GM10248 (cell line): Measurements from ENCODE around the gene SETMAR.

Experiments
- CTCF ChIA-PET: fragments of 300-600 bp; sonication (Branson Sonifier 250); formaldehyde crosslinking; extraction: SDS; loops from one replicate; lab custom pipeline; 2021; ENCODE audit warnings: antibody characterized with exemption; lab: Yijun Ruan, JAX
- POLR2A ChIA-PET: fragments of 350-650 bp; sonication (Branson Sonifier 250); formaldehyde crosslinking; extraction: SDS; loops from one replicate; lab custom pipeline; 2020; ENCODE audit warnings: antibody characterized with exemption; lab: Yijun Ruan, JAX
- DNase-seq: peaks from one replicate; pipeline ENCODE4 v3.0.0; 2012; ENCODE audit errors: extremely low spot score
- CTCF ChIP-seq: IDR thresholded peaks from 2 replicates; pipeline ENCODE4 v1.5.1; 2012; ENCODE audit warnings: mild to moderate bottlenecking, low read depth; ENCODE audit errors: extremely low read depth, missing control alignments, control extremely low read depth

SETMAR gene

DNA sequence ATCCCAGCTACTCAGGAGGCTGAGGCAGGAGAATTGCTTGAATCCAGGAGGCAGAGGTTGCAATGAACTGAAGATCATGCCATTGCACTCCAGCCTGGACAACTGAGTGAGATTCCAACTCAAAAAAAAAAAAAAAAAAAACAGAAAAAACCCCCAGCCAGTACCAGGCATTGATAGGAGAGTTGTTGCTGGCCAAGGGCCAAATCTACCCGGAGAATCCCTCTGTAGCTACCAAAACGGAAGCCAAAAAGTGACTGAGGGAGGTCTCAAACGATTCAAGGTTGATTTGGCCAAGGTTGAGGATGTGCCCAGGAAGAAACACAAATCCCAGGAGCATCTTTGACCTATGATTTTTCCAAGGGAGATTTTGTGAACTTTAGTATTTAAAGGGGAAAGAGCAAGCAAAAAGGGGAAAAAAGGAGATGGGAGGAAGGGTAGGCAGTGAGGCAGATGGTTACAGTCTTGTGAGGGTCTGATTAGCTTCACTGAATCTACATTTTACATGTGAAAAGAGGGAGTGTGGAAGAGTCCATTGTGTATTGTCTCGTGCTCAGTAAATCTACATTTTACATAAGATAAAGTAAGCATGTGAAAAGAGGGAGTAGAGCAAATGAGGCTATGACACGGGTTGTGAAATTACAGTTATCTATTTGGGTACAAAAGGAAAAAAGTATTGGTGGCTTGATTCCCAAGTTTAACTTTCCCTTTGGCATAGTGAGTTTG lies 32.8 kb downstream of the SETMAR start:
- POLR2A ChIA-PET: no interaction called here
- DNase-seq: no peak
- TF ChIP-seq CTCF: no peak
- CTCF ChIA-PET: interaction anchor here (0.8 to 2.0 kb wide), 4 partner anchors 14 to 298 kb away, joined by 3 to 10 read pairs (median 4); no protein-coding TSS in a partner anchor

DNA sequence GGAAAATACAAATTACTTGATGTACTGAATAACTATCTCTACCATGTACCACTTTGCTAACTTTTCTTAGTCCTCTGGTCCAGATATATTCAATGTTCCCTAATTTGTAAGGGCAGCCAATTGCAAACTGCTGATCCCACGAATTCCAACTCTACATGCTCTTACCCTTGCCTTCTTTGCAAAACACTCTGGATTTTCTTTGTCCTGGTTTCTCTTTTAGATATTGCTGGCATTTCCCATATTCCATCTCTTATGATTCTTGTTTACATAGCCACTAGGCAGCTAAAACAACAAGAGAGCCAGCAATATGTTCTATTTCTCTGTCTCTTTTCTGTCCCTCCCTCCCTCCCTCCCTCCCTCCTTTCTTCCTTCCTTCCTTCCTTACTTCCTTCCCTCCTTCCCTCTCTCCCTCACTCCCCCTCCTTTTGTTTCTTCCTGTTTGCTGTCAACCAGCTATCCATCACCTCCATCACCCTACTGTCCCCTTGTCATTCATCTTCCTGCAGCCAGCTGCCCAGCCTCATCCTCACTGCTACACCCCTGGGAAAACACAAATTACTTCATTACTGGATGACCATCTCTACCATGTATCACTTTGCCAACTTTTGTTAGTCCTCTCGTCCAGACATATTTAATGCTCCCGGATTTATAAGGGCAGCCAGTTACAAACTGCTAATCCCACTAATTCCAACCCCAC lies 33.8 kb downstream of the SETMAR start:
- TF ChIP-seq CTCF: no peak
- ChIA-PET CTCF (interaction anchor here (3.1 kb wide), 1 partner anchor 14 kb away, joined by 11 read pairs; no protein-coding TSS in a partner anchor), POLR2A (no interaction called here)
- DNase-seq: no peak

DNA sequence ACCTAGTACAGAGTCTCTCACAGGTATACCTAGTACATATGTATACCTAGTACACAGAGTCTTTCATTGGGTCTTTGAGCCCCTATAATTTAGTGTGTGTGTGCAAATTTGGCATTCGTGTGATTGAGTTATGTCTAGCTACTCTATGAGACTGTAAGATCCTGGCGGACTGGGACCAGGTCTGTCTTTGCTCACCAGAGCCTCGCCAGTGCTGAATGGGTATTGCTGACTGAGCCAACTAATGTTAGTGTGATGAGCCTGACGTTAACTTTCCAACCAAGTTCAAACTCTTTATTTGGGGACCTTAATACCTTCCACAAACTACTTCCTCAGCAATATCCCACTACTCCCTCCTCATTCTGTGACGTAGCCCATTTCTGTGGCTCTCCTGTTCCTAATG lies 35.6 kb downstream of the SETMAR start:
- no peak for TF ChIP-seq CTCF
- ChIA-PET CTCF (interaction anchor here (1.3 to 5.7 kb wide), 4 partner anchors 8 to 294 kb away, joined by 3 to 27 read pairs (median 7); no protein-coding TSS in a partner anchor), POLR2A (no interaction called here)
- no peak for DNase-seq

GRCh38 chr3:4340077-4340410 lies 36.9 kb downstream of the SETMAR start:
- ChIA-PET POLR2A (no interaction called here), CTCF (interaction anchor here (1.3 to 5.7 kb wide), 3 partner anchors 11 to 293 kb away, joined by 3 to 27 read pairs (median 14); no protein-coding TSS in a partner anchor)
- no peak for TF ChIP-seq CTCF
- DNase-seq: no peak

DNA sequence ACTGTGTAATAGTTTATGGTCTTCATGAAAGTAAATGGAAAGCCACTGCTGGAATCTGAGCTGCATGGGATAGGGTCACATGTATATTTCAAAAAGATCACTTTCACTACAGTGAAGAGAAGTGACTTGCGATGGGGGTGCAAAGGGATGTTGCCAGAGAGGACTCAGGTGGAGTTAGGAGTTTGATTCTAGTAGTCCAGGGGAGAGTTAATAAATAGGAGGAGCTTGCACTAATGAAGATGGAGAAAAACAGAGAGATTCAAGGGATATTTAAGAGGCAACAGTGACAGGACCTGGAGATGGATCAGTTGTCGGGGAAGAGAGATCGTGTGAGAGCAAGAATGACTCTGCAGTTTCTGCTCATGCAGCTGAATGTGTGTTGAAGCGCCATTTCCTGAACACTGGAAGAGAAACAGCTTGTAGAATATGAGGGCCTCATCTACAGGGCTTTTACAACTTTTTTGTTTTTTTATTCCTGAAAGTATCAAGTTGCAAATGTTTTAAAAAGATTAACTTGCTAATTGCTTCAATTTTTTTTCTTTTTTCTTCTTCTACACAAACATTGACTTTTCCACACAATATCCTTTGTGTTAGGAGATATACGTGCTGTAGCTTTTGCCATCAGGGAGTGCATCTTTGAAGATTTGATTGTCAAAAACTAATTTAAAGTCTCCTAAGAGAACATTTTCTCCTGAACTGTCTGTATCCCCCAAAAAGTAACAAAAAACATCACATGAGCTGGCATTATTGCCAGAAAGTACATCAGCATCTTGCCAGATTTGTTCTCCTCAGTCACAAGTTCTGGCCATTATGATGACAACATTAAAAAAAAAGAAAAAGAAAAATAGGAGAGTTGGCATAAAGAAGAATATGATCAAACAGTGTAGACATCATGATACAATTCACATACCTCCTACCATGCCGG lies 37.5 kb downstream of the SETMAR start:
- POLR2A ChIA-PET: no interaction called here
- DNase-seq: no peak
- no peak for TF ChIP-seq CTCF
- CTCF ChIA-PET: interaction anchor here (1.3 to 5.7 kb wide), 4 partner anchors 10 to 292 kb away, joined by 3 to 27 read pairs (median 16); no protein-coding TSS in a partner anchor

GRCh38 chr3:4341336-4341675 lies 38.1 kb downstream of the SETMAR start:
- ChIA-PET POLR2A (no interaction called here), CTCF (interaction anchor here (2.0 to 5.7 kb wide), 2 partner anchors 10 to 292 kb away, joined by 19 to 27 read pairs; no protein-coding TSS in a partner anchor)
- no peak for DNase-seq
- TF ChIP-seq CTCF: no peak
